Measurements from ENCODE around the gene DIS3L2. TPM values are rescaled to one million over a fixed set of nuclear protein-coding genes. Genes with fewer than 3 reads are reported as not detected.
A peak's percentile ranks its signal among the peaks of the same experiment; 100 is the strongest.
"Not testable (repeated sequence)": the region's sequence is repeated elsewhere in the genome, so short reads cannot be mapped to it uniquely, and the experiment has no call there.

The DIS3L2 gene
- total and polyA plus RNA-seq, 4 donors, result 10.6 to 40.0 (median 21.8) TPM

- intact Hi-C loops (cut with DNase I), result no loop called here
- Histone ChIP-seq H3K9me3 (ENCODE audit: control insufficient read depth, low read length) (no peaks in the 10 kb centered on the region), H3K4me1 (ENCODE audit: control insufficient read depth in 1 of 2, insufficient read depth in 2 of 2, low read length in 2 of 2) (no peaks in the 10 kb centered on the region), H3K27me3 (ENCODE audit: control insufficient read depth in 1 of 2, insufficient read depth in 2 of 2, low read length in 1 of 2) (no peaks in the 10 kb centered on the region), H3K27ac (ENCODE audit: low read depth in 1 of 2, low read length in 2 of 2) (no peak overlapping the region), H3K36me3 (ENCODE audit: control insufficient read depth in 1 of 2, insufficient read depth in 2 of 2, low read length in 1 of 2) (no peaks in the 10 kb centered on the region), H3K4me3 (ENCODE audit: low read length in 2 of 2) (no peak overlapping the region)
- WGBS, 2 donors, result 94 to 95% methylated on average over 26 to 28 of the region's 28 CpGs
- peak; percentile 42 to 67 for DNase-seq
- no peak for ATAC-seq (ENCODE audit: low FRiP score)
Measured at GRCh38 chr2:232333361-232334135, 372.0 kb downstream of the DIS3L2 start.

- H3K9me3 ChIP-seq (ENCODE audit: control insufficient read depth, low read length); H3K27me3 ChIP-seq (ENCODE audit: control insufficient read depth in 1 of 2, insufficient read depth in 2 of 2, low read length in 1 of 2); H3K36me3 ChIP-seq (ENCODE audit: control insufficient read depth in 1 of 2, insufficient read depth in 2 of 2, low read length in 1 of 2); H3K4me1 ChIP-seq (ENCODE audit: control insufficient read depth in 1 of 2, insufficient read depth in 2 of 2, low read length in 2 of 2); ATAC-seq (ENCODE audit: low FRiP score); intact Hi-C loops (cut with DNase I); H3K4me3 ChIP-seq (ENCODE audit: low read length in 2 of 2); H3K27ac ChIP-seq (ENCODE audit: low read depth in 1 of 2, low read length in 2 of 2): not testable (repeated sequence)
- DNase-seq, result peak in 1 of 2 donors; percentile 27
- WGBS, 2 donors, result 94 to 96% methylated on average over 26 to 32 of the region's 33 CpGs
Measured at GRCh38 chr2:232334136-232334884, 372.8 kb downstream of the DIS3L2 start.

GRCh38 chr2:232334885-232335205 is 373.3 kb downstream of the DIS3L2 start:
- H3K27me3 ChIP-seq (ENCODE audit: control insufficient read depth in 1 of 2, insufficient read depth in 2 of 2, low read length in 1 of 2); H3K4me3 ChIP-seq (ENCODE audit: low read length in 2 of 2); ATAC-seq (ENCODE audit: low FRiP score); H3K4me1 ChIP-seq (ENCODE audit: control insufficient read depth in 1 of 2, insufficient read depth in 2 of 2, low read length in 2 of 2); intact Hi-C loops (cut with DNase I); H3K9me3 ChIP-seq (ENCODE audit: control insufficient read depth, low read length); H3K36me3 ChIP-seq (ENCODE audit: control insufficient read depth in 1 of 2, insufficient read depth in 2 of 2, low read length in 1 of 2); H3K27ac ChIP-seq (ENCODE audit: low read depth in 1 of 2, low read length in 2 of 2): not testable (repeated sequence)
- DNase-seq, result peak; percentile 30 to 33
- 90 to 93% methylated on average over 3 to 6 of the region's 6 CpGs for WGBS, 2 donors

- 54 to 65% methylated on average over 11 to 15 of the region's 15 CpGs for WGBS, 2 donors
- intact Hi-C loops (cut with DNase I); H3K36me3 ChIP-seq (ENCODE audit: control insufficient read depth in 1 of 2, insufficient read depth in 2 of 2, low read length in 1 of 2); H3K9me3 ChIP-seq (ENCODE audit: control insufficient read depth, low read length); H3K27ac ChIP-seq (ENCODE audit: low read depth in 1 of 2, low read length in 2 of 2); H3K4me1 ChIP-seq (ENCODE audit: control insufficient read depth in 1 of 2, insufficient read depth in 2 of 2, low read length in 2 of 2); ATAC-seq (ENCODE audit: low FRiP score); H3K4me3 ChIP-seq (ENCODE audit: low read length in 2 of 2); H3K27me3 ChIP-seq (ENCODE audit: control insufficient read depth in 1 of 2, insufficient read depth in 2 of 2, low read length in 1 of 2): not testable (repeated sequence)
- DNase-seq, result peak; percentile 38 to 71
Measured at GRCh38 chr2:232335206-232335858, 373.8 kb downstream of the DIS3L2 start.

GRCh38 chr2:232335859-232336215 is 374.3 kb downstream of the DIS3L2 start:
- no peaks in the 10 kb centered on the region for H3K36me3 ChIP-seq (ENCODE audit: control insufficient read depth in 1 of 2, insufficient read depth in 2 of 2, low read length in 1 of 2)

GRCh38 chr2:232336241-232336736 is 374.8 kb downstream of the DIS3L2 start:
- no peak overlapping the region for H3K4me3 ChIP-seq (ENCODE audit: low read length in 2 of 2)
- no peaks in the 10 kb centered on the region for H3K4me1 ChIP-seq (ENCODE audit: control insufficient read depth in 1 of 2, insufficient read depth in 2 of 2, low read length in 2 of 2)
- DNase-seq (peak; percentile 26 to 47), ATAC-seq (ENCODE audit: low FRiP score) (no peak)
- intact Hi-C loops (cut with DNase I), result no loop called here
- H3K27me3 ChIP-seq (ENCODE audit: control insufficient read depth in 1 of 2, insufficient read depth in 2 of 2, low read length in 1 of 2), result no peaks in the 10 kb centered on the region
- H3K27ac ChIP-seq (ENCODE audit: low read depth in 1 of 2, low read length in 2 of 2), result no peak overlapping the region
- 95 to 96% methylated on average over 15 of the region's 15 CpGs for whole genome bisulfite sequencing, 2 donors
- H3K9me3 ChIP-seq (ENCODE audit: control insufficient read depth, low read length), result peaks cover 3% of the 10 kb centered on the region
- H3K36me3 ChIP-seq (ENCODE audit: control insufficient read depth in 1 of 2, insufficient read depth in 2 of 2, low read length in 1 of 2), result no peaks in the 10 kb centered on the region

More at GRCh38 chr2:232335859-232336215, 374.3 kb downstream of the DIS3L2 start:
- no peak for DNase-seq
- Histone ChIP-seq H3K4me3 (ENCODE audit: low read length in 2 of 2) (no peak overlapping the region), H3K9me3 (ENCODE audit: control insufficient read depth, low read length) (peaks cover 3% of the 10 kb centered on the region), H3K27me3 (ENCODE audit: control insufficient read depth in 1 of 2, insufficient read depth in 2 of 2, low read length in 1 of 2) (no peaks in the 10 kb centered on the region), H3K27ac (ENCODE audit: low read depth in 1 of 2, low read length in 2 of 2) (no peak overlapping the region), H3K4me1 (ENCODE audit: control insufficient read depth in 1 of 2, insufficient read depth in 2 of 2, low read length in 2 of 2) (no peaks in the 10 kb centered on the region)
- 86 to 92% methylated on average over 4 of the region's 4 CpGs for WGBS, 2 donors
- intact Hi-C loops (cut with DNase I), result no loop called here
- no peak for ATAC-seq (ENCODE audit: low FRiP score)

GRCh38 chr2:232336981-232337720 is 375.6 kb downstream of the DIS3L2 start:
- ATAC-seq (ENCODE audit: low FRiP score), result no peak
- H3K4me1 ChIP-seq (ENCODE audit: control insufficient read depth in 1 of 2, insufficient read depth in 2 of 2, low read length in 2 of 2), result no peaks in the 10 kb centered on the region
- no peaks in the 10 kb centered on the region for H3K36me3 ChIP-seq (ENCODE audit: control insufficient read depth in 1 of 2, insufficient read depth in 2 of 2, low read length in 1 of 2)
- no peak overlapping the region for H3K4me3 ChIP-seq (ENCODE audit: low read length in 2 of 2)
- DNase-seq, result peak; percentile 12 to 62
- H3K27me3 ChIP-seq (ENCODE audit: control insufficient read depth in 1 of 2, insufficient read depth in 2 of 2, low read length in 1 of 2), result no peaks in the 10 kb centered on the region
- WGBS, 2 donors, result 82 to 84% methylated on average over 18 of the region's 18 CpGs
- H3K9me3 ChIP-seq (ENCODE audit: control insufficient read depth, low read length), result peaks cover 6% of the 10 kb centered on the region
- intact Hi-C loops (cut with DNase I), result no loop called here
- H3K27ac ChIP-seq (ENCODE audit: low read depth in 1 of 2, low read length in 2 of 2), result no peak overlapping the region

- intact Hi-C loops (cut with DNase I); H3K4me1 ChIP-seq (ENCODE audit: control insufficient read depth in 1 of 2, insufficient read depth in 2 of 2, low read length in 2 of 2); H3K27ac ChIP-seq (ENCODE audit: low read depth in 1 of 2, low read length in 2 of 2); H3K27me3 ChIP-seq (ENCODE audit: control insufficient read depth in 1 of 2, insufficient read depth in 2 of 2, low read length in 1 of 2); ATAC-seq (ENCODE audit: low FRiP score); H3K36me3 ChIP-seq (ENCODE audit: control insufficient read depth in 1 of 2, insufficient read depth in 2 of 2, low read length in 1 of 2); H3K9me3 ChIP-seq (ENCODE audit: control insufficient read depth, low read length); H3K4me3 ChIP-seq (ENCODE audit: low read length in 2 of 2): not testable (repeated sequence)
- 89 to 90% methylated on average over 5 to 12 of the region's 16 CpGs for WGBS, 2 donors
- DNase-seq, result peak in 1 of 2 donors; percentile 57
Measured at GRCh38 chr2:232338094-232338758, 376.7 kb downstream of the DIS3L2 start.

All from aorta (tissue), 5 donors.